NCI-H2081 treated with DMSO at 0.1 percent for 48 hours (cell line): Measurements from ENCODE around the gene CELSR1.

Source experiments
- DNase-seq: peaks from one replicate; lab custom pipeline; 2025; lab: John Stamatoyannopoulos, UW

Gene CELSR1

DNA sequence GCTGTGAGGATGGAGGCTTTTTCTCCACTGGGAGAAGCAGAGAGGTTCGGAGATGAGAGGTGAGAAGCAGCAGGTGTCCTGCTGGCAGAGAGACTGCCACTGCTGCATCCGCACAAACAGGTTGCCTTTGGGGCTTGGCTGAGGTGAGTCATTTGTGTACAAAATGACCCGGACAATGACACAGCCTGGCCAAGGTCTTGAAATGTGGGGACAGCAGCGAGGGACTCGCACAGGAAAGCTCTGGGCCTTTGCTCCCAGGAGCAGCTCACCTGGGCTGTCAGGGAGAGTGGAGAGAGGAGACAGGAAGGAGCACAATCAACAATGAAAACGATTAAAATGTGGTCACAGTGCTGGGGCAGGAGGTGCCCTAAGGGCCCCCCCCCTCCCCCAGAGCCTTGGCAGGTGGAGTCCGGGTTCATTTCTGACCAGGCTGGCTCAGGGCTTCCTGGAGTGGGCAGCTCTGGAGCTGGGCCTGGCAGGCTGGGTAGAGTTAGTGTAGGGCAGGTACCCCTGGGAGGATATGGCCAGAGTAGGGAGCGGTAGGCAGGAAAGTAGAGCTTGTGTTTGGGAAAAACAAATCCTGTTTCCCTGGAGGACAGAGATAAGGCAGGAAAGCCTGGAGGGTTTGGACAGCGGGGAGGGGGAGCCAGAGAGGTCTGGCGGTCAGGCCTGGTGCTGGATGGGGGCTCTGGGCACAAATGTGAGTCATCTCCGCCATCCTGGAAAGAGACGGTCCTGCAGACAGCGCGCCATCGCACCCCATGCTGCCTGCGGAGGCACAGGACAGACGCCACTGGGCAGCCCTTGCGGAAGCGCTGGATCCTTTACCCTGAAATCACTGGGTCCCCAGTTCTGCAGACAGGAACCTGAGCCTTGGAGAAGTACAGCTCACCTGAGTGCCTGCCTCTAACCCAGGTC is 37.8 kb upstream of the CELSR1 start:
- DNase-seq, result no peak

DNA sequence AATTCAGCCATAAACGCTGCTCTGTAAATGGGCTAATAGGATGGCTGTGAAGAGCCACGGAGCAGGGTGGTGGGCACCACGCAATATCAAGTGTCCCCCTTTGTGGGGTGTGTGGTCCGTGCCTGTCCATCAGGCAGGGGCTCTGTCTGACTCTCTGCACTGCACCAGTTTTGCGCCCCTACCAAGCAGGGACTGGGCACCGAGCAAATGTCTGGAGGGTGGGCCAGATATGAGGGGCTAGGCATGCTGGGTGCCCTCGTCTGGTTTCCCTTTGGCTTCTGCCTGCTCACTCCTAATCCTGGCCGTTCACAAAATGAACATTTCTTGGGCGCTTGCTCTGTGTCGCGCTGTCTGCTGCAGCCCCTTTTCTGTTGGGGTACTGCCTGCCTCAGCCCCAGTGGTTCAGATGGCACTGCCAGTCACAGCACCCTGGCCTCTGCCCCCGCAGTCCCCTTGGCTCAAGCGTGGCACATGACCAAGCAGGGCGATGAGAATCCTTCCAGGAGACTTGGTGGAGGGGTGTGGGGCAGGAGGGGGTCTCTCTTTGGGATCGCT is 37.1 kb upstream of the CELSR1 start:
- no peak for DNase-seq

DNA sequence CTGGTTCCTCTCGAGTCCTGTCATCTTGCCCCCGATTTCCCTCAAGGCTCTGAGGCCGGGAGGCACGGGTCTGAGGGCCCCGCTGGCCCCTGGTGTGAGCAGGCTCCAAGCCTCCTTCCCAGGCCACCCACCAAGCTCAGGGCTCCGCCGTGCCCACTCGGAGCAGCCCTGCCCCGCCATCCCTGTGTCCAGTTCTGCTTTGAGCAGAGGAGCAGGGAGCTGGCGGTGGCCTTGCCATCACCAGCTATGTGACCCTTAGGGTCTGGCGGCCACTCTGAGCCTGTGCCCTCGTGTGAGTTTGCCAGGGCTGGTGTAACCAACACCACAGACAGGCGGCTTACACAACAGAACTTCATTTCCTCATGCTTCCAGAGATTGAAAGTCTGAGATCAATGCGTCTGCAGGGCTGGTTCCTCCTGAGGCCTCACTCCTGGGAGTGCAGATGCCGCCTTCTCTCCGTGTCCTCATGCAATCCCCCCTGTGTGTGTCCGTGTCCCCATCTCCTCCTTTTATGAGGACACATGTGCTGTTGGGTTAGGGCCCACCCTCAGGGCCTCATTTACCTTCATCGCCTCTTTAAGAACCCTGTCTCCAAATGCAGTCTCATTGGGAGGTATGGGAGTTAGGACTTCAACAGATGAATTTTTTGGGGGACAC is 36.5 kb upstream of the CELSR1 start:
- no peak for DNase-seq

DNA sequence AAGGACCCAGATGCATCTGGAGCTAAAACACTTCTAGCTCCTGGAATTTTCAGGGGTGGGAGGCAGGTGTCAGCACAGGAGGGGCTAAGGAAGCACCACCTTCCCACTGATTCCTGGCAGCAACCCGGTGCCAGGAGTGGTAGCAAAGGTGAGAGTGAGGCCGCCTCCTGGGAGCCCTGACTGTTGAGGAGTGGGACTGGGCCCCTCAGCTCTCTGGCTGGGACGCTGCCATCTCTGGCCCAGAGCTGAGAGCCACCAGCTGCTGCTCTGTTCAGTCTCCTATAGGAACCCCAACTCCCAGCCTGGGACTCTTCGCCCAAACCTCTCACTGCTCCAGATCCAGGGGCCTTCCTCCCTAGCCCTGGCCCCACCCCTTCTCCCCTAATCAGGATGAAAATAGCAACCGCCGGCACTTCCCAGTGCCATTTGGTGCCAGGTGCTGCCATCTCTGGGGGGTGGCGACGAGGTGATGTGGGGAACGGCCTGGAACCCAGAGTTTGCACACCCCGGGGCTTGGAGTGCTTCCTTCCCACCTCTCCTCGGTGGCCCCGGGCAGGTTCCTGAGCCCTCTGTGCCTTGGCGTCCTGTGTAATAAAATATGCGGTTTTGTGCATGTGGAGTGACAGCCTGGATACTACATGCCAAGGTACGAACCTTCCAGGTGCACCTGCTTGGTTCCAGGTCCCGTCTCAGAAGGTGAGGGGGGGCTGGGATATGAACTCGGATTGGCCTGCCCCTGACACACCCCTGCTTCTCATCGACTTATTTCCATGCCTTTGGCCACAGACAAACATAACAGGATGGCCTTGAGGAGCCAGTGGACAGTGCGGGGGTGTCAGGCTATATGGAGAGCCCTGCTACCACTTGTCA is 35.7 kb upstream of the CELSR1 start:
- no peak for DNase-seq

DNA sequence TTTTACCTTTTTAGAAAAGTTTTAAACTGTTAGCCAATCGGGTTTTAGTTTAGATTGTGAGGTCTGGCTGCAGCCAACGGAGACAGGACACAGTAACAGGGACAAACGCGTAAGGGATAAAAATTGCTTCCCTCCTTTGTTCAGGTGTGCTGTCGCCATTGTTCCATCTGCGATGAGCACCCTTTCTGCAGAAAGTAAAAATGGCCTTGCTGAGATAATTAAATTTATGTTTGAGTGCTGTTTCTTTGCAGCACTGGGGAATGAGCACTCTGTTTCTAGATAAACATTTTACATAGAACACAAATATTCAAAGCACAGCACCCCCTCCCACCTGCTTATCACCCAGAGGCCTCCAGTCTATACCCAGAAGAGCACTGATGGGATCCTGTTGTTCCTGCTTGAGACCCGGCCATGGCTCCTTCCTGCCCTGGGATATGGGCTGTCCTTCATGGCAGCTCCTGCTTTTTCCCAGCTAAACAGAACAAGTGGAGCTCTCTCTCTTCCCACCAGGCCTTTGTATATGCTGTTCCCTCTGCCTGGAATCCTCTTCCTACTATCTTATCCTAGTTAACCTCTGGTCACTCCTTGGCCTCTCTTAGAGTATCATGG is 34.3 kb upstream of the CELSR1 start:
- DNase-seq, result no peak

DNA sequence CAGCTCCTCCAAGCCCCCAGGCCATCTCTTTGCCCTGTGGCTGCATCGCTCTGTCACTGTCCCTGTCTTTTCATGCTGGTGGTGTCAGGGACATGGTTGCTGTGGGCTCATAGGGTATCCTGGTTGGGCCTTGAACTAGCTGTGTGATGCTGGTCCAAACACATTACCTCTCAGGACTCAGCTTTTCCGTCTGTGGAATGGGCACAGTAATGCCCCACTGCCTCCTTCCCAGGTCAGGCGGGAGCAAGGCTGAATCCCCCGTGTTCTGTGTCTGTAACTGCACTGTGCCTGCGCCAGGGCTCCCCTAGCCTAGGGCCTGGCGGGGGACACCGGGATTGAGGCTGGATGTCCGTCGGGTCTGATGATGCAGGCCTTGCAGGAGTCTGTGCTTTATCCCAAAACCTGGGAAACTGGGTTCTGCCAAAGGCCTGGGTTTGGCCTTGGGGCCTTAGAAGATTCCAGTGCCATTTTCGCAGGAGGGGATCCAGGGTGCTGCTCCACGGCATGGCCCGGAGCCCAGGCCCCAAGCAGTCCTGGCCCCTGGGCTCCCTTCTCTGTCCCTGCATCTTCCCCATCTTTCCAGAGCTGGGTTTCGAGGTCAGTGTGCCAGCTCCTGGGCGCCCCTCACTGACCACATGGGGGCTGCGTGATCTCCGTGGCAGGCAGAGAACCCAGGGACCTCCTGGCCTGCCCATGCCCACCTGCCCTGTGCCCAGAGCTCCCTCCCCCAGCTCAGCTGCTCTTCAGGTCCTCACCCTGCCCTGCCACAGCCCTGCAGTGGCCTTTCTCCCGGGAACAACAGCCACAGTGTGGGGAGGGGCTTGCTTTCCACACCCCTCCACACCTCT is 32.7 kb upstream of the CELSR1 start:
- DNase-seq, result no peak

DNA sequence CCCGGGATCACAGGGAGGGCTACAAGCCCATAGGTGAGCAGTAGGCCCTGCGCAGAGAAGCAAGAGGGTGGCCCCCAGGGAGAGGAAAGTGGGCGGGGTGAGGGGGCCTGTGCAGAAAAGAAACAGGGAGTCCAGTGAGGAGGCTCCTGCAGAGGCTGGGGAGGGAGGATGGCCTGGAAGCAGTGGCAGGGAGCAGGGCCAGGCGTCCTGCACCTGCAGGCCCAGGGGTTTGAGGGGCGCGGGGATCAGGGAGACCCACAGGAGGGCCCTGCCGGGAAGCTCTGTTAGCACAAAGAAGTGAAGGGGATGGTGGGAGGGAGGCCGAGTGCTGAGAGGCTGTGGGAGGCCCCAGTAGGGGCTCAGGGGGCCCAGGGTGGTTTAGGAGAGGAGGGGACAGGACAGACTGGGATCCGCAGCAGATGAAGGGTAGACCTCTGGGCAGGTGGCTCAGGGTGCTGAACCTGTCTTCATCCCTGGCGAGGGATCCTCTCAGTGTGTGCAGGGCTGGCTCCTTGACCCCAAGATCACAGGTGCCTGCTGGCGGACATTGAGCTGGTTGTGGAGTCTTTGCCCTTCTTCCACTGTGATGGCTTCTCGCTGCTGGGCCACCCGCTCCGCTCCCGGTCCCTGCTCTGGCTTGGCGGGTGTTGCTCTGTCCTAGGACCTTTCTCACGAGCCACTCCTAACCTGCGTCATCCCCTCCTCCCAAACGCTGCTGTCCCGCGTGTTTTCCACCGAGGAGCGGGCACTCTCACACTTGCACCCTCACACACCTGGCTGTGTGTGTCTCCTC is 31.8 kb upstream of the CELSR1 start:
- DNase-seq, result no peak

DNA sequence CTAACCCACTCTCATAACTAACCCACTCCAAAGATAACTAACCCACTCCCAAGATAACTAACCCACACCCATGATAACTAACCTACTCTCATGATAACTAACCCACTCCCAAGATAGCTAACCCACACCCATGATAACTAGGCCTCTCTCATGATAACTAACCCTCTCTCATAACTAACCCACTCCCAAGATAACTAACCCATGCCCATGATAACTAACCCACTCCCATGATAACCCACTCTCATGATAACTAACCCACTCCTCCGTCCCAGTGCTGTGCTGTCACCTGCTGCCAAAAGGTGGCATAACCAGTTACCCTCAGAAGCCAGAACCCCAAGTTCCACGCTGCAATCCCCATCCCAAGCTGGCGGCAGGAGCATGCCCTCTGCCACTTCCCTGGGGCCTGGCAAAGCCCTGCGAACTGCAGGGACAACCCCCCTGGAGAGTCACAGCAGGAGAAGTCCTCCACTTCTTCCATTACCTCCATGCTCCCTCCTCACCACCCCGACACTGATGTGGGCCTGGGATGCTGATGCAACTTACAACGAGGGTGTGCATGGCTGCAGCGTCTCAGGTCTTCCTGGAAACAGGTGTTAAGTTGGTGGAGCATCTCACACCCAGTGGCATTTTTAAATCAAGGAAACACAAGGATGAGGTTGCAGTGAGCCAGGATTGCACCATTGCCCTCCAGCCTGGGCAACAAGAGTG is 30.8 kb upstream of the CELSR1 start:
- DNase-seq, result no peak

DNA sequence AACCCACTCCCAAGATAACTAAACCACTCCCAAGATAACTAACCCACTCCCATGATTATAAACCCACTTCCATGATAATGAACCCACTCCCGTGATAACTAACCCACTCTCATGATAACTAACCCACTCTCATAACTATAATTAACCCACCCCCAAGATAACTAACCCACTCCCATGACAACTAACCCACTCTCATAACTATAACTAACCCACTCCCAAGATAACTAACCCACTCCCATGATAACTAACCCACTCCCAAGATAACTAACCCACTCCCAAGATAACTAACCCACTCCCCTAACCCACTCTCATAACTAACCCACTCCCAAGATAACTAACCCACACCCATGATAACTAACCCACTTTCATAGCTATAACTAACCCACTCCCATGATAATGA is 30.1 kb upstream of the CELSR1 start:
- DNase-seq, result no peak

DNA sequence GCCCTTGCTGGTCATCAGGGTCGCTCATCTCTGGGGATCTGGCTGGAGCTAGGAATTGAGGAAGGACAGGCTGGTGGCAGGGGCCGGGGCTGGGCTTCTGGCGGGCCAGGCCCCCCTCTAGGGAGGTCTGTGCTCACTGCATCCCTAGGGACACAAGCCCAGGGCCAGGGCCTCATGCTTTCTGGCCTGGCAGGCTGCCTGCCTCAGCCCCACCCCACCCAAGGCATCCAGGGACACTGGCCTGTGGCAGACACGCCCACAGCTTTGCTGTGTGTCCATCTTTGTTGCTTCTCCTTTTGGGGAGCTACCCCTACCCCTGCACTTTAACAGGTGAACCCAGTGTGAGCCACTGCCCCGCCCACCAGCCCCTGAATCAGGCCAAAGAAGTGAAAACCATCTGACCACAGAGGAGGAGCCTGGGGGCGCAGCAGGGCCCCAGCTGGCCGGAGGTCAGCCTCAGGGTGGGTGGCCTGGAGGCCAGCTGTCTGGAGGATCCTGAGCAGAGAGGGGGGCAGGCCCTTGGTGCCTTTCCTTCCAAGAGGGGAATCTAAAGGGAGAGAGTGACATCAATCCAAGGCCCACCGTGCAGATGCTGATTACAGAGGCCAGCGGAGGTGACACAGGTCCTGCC is 26.8 kb upstream of the CELSR1 start:
- no peak for DNase-seq

DNA sequence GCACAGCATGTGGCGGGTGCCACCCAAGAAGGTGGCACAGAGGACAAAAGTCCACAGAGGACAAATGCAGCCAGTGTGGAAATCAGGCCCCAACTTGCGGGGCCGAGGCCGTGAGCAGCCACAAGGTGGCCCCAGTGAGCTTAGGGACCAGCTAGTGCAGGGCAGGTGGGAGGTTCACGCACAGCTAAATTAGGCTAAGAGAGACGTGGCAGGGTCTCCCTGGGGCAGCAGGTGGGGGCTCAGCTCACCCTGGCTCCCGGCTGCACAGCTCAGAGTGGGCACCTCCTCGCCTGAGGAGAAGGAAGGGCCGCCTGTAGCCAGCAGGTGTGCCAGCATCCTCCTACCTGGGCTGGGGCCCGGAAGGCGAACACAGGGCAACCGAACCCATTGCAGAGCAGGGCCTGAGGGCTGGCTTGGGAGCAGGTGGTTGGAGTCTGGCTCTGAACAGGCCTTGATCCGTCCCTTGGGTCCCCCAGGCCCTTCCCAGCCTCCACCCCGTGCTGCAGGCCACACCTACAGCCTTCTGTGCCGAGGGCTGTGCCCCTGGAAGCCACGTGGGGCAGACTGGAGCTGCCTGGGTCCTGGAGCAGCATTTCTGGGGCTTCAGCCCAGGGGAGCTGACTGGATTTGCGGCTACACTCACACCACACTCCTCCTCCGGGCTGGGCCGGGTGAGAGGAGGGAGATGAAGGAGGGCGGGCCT is 26.1 kb upstream of the CELSR1 start:
- no peak for DNase-seq

DNA sequence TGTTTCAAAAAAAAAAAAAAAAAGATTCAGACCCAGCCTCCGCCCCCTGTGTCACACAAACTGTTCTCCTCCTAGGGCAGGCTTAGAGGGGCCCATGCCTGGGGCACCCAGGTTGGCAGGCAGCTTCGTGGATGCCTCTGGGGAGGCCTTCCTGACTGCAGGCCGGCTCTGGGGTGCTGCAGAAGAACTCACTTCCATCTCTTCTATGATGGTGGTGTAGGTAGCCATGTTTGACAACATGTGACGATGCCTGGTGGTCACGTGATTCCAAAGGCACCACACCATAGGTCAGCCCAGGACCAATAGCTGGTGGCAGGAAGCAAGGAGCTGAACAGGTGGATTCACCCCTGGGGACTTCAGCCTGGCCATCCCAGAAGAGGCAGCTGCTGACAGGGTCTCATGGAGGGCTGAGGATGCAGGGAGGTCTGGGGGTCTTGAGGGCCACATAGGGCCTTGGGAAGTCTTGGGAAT is 24.1 kb upstream of the CELSR1 start:
- DNase-seq, result no peak

DNA sequence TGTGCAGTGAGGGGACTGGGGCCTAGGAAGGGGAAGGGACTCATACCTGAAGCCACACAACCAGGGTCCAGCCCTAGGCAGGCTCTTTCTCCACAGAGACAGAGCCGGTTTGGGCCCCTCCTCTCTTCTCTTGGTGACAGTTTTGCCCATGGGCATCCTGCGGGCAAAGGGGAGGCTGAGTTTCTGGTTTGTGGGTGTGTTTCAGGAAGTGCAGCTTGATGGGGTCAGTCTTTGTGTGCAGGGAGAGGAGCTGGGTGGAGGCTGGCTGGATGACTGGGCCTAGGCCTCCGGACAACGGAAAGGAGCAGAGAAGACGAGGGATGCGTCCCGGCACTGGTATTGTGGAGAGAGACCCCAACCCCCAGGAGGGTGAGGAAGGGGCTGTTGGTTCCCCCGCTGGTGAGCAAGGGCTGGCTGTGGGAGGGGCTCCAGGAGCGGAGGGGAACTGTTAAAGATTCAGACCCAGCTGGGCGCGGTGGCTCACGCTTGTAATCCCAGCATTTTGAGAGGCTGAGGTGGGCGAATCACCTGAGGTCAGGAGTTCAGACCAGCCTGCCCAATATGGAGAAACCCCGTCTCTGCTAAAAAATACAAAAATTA is 23.4 kb upstream of the CELSR1 start:
- DNase-seq, result no peak

DNA sequence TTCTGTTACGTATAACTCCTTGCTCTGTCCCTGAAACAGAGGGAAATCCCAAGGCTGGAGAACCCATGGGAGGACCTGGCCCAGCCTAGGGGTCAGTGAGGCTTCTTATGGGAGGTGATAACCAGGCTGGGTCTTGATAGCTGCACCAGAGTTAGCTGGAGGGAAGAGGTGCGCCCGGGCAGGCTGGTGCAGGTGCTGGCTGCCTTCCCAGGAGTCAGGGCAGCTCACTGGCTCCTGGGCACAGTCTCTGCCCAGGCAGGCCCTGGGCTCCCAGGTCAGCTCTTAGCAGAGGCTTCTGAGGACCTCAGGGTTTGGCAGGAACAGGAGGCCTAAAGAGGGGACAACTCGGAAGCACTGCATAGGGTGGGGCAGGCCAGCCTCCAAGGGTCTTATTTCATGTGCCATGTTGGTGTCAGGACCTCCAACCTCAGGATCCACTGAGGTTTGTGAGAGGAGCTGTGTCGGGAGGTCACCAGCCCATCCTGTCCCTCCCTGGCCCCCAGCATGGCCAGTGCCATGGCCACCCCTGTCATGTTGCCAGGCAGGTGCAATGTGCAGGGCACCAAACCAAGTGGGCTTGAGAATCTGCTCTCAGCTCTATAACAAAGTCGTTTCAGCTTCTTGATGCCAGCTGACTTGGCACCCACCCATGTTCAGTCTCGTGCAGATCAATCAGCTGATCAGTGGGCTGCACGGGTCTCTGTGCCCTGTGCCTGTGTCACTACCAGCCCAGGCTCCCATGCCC is 20.5 kb upstream of the CELSR1 start:
- no peak for DNase-seq

DNA sequence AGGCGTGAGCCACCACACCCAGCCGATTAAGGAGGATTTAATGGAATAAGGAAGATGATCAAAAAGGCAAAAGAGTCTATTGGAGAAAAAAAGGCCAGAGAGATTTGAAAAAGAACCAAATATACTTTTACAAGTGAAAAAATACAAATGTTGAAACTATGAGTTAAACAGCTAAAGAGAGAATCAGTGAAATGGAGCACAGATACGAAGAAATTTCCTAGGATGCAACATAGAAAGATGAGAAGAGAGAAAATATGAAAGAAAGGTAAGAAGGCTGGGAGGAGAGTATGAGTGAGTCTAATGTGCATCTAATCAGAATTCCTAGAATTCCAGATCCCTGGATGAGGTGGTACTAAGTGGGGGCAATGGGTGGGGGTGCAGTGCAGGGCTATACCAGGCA is 19.4 kb upstream of the CELSR1 start:
- DNase-seq, result no peak

DNA sequence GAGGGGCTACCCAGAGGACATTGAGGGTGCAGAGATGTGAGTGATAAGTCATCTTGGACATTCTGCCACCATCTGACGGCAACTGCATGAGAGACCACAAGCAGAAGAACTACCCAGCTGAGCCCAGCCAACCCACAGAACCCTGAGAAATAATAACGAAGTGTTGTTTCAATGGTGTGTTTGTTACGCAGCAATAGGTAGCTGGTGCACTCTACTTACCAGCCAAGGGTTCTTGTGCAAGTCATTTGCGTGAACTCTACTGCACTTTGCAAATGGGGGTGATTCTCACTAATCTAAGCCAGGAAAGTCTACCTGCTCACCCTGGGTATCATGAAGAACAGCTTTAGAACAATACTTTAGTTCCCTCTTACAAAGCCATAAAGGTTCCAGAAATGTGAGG is 15.8 kb upstream of the CELSR1 start:
- no peak for DNase-seq

DNA sequence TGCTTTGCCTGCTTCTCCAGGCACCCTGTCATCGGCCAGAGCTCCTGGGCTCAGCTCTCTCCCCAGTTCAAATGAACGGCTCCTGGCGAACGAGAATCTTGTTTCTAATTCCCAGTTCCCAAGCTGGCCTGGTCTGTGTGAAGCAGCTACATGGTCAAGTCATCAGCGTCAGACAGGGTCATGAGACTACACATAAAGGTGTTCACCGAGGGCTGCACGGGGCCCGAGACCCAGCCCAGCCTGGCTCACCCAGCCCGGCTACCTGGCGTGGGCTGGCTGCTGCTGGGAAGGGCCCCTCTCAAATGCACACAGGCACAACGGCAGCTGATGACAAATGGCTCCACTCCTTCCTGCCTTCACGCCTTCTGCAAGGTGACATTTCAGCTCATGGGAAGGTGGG is 14.6 kb upstream of the CELSR1 start:
- no peak for DNase-seq
